Skin of body (tissue), 2 donors: ENCODE measurements around the gene PHLDA1. TPM values are rescaled to one million over a fixed set of nuclear protein-coding genes. Genes with fewer than 3 reads are reported as not detected.
"Not testable (repeated sequence)": the region's sequence is repeated elsewhere in the genome, so short reads cannot be mapped to it uniquely, and the experiment has no call there.

Source experiments
- DNase-seq: peaks from one replicate; lab custom pipeline; 2025; lab: John Stamatoyannopoulos, UW
- total RNA-seq: library from RNA; depleted of rRNA; stranded (reverse); fragments of >200 nt; gene quantifications from one replicate; pipeline ENCODE4 v1.2.3, GENCODE V29; 2014

Gene PHLDA1
- total RNA-seq, 1 donor from 2014 or later, result 15.1 TPM

DNA sequence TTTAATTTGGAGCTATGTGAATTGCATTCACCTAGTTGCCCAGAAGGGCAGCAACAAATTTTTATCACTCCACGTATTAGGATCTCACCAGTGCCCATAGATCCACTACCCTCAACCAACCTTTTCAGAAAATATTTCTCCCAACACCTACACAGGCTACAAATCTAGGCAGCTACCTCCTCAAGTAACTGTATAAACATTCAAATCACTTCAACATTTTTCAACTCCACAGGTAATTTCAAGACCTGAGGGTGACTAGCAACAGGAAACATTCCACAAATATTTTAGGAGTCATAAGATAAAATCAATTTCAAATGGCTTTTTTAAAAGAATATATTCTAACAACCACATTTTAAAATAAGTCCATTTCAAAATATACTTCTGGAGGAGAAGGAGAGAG is 12.9 kb downstream of the PHLDA1 start:
- no peak for DNase-seq

DNA sequence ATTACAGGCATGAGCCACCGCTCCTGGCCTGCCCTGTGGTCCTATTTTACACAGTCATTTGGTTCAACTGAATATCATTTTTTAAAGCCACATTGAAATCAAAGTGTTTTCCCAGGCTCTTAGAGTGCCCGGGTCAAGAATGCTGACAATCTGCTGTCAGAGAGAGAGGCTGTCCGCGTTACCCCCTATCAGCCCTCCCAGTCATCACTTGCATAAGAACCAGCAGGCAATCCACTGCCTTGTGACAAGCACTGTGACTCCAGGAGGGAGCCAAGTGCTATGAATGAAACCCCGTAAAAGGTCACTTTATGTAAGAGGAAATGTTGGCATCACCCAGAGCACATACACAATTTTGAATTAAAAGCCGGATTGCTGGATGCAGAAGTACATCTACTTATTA is 13.5 kb downstream of the PHLDA1 start:
- DNase-seq, result no peak

DNA sequence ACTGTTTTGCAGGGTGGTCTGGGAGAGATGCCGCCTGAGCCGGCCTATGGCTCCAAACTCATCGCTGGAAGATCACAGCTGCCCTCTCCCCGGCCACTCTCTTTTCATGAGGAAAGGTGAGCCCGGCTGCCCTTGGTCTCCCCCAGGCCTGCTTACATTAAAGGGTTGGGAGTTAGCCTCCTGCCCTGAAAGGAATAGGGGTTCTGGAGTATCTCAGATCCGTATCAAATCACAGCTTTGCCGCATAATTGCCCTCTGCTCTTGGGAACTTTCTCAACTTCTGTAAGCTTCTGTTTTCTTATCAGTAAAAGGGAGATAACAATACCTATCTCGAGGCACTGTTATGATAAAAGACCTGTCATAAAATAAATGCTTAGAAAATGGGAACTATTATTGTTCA is 17.6 kb downstream of the PHLDA1 start:
- no peak for DNase-seq

DNA sequence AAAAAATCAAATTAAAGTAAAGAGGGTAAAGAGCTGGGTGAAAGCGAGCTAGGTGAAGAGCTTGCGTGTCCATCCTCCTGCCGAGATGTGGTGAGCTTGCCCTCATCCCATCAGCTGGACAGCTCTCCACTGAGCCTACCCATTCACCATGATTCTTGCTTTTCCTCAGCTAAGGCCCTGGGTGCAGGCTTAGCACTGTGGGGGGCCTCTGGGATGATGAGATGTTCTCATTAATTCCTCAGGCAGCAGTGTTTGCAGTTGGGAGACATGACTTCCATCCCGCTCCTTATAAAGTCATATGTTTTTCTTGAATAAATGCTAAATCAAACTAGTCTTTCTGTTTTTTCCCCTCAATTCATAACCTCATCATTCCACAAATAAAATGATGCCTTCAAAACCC is 18.0 kb downstream of the PHLDA1 start:
- no peak for DNase-seq

DNA sequence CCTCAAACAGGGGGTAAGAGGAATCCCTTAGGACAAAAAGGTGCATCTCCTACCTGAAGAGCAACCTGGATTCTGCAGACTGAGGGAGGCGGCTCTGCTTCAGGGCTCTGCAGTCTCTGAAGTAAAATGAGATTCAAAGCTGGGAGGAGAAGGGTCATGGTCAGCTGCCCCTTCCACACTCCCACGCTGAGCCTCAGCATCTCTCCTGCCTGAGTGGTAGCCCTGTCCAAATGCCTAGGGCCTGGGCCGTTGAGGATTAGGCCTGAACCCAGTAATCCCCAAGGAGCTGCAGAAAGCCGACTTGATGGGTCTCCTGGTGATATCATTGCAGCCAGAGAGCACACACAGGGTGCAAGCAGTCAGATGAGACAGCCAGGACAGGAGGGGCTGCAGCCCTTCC is 18.9 kb downstream of the PHLDA1 start:
- DNase-seq, result no peak

DNA sequence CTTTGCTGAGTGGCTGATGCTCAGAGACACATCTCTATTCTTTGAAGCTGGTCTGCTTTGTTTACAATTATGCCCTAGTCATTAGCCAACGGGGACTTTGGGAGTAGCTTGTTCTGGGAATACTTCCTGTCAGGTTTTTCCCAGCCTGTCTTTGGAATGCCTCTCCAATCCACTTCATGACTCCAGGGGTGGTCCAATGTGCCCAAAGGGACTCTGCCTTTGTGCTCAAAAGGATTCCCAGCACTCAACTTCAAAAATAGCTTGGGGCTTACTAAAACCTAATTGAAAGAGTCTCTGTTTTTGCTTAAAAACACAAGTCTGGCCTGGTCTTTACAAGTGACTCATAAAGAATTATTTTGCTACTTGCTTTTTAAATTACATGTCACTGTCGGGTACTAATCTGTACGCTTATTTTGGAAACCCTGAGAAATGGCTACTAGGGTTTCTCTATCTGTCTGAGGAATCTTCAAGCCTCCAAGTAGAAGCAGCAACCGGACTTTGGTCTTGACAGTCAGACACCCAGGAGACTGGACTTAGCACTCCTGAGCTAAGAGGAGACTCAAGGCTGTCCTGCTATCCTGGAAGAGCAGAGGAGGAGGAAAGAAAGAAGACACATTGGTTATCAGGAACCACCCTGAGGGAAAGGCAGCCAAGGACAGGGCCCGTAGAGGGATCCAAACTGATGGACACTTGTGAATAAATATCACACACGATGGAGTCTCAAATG is 20.7 kb downstream of the PHLDA1 start:
- peak; percentile 62 for DNase-seq

DNA sequence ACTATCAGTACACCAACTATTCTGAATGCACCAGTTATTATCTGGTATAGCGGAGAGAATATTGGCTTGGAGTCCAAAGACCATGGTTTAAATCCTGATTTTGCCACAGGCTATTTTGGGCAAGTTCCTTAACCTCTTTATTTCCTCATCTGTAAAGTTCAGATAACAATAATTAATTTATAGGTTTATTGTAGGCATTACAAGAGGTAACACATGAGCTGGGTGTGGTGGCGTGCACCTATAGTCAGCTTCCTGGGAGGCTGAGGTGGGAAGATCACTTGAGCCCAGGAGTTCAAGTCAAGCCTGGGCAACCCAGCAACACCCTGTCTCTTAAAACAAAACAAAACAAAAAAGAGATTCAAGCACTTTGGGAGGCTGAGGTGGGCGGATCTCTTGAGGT is 23.1 kb downstream of the PHLDA1 start:
- DNase-seq, result no peak

DNA sequence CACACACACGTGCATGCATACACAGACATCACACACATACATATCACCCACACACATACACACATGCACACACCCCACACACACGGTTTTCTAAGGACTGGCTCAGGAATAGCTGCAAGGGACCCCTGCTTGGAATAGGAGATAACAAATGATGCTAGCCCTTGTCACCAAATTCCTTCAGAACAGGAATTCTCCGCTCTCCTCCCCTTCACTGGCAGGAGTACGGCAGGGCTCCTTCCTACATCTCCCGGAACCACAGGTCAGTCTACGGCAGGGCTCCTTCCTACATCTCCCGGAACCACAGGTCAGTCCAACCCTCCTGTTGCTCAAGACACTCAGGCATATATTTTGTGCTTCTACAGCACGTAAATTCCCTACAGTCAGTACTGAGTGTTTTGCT is 23.9 kb downstream of the PHLDA1 start:
- no peak for DNase-seq

DNA sequence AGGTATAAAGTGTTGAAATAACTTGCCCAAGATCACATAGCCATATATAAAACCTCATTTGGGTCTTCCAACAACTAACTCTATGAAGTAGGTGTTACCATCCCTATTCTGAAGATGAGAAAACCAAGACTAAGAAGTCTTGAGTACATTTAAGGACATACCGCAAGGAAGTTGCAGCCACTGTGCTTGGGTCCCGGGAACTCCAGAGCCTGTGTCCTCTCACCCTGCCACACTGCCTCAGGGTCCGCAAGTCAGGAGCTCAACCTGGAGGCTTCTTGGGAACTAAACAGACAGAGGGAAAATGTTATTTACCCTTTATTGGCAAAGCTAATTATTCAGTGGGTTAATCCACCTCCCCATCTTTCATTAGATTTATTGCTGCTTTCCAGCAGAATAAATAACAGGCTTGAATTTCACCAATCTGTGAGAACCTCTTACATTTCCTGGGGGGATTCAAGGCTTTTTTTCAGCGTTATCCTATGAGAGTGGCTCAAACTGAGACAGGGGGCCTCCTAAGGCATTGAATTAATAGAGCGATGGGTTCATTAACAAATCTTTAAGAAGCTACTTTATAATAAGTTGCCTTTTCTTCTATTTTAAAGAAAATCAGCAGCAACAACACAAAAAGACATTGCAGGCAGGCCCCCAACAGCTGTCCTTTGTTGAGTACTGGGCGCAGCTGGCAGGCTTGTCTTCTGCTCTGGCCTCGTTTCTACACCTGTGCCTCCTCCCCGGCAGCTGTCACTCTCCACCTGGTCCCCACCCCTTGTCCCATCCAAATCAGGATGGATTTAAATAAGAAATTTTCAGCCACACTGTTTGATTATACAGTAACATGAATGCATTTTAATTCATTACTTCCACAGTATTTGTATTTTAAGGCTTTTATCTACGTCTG is 25.3 kb downstream of the PHLDA1 start:
- no peak for DNase-seq

DNA sequence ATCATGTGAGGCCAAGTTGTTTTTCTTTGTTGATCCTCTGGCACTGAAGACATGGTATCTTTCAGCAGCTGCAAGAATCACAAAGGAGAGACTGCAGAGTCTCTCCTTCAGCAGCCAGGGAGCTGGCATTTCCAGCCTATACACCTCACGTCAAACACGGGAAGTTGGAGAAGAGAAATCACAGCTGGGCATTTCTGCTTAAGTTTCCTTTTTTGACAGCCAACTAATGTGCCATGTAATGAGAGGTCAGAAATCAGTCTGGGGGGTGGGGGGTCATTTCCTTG is 28.3 kb downstream of the PHLDA1 start:
- DNase-seq, result no peak

DNA sequence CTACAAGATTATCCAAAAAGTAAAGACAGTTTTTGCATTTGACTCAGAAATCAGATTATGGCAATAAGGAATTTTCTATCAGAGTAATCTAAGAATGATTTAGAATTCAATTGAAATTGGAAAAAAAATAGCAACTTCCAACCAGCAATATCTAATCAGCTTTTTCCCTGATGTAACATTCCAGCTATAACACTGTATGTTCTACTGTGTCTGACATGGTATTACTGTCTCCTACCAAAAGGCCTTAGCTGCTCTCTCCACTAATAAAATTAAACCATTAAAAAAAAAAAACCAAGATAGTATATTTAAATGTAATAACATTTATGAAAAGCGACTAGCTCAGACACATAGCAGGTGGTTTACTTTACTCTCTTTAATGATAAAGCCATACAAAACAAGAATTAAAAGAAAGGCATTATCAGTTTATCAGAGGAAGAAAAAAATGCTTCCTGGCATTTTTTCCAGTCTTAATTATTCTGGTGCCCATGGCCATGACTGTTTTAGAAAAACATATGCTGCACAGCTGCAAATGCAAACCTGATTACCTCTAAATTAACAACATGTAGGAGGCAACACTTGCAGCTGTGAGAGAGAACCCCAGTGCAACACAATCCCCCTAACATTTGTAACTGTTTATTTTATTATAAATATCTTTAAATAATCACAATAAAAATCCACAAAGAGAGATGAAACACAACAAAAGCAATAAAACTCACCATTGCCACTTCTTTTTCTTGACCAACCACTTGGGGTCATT is 28.8 kb downstream of the PHLDA1 start:
- no peak for DNase-seq

DNA sequence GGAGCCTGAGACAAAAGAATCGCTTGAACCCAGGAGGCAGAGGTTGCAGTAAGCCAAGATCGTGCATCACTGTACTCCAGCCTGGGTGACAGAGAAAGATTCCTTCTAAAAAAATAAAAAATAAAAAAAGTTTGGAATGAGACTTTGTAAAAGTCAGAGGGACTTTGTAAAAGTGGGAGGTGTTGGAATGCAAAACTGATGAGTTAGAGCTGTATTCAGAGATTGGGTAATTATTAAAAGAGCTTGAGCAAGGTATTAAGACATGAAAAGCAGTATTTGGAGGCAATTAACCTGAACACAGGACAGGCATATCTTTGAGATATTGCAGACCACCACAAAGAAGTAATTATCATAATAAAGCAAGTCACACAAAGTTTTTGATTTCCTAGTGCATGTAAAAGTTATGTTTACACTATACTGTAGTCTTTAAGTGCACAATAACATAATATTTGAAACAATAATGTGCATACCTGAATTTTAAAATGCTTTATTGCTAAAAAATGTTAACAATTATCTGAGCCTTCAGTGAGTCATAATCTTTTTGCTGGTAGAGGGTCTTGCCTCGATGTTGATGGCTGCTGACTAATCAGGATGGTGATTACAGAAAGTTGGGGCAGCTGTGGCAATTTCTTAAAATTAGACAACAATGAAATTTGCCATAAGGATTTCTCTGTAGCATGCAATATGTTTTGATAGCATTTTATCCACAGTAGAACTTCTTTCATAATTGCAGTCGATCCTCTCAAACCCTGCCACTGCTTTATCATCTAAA is 33.1 kb downstream of the PHLDA1 start:
- no peak for DNase-seq

DNA sequence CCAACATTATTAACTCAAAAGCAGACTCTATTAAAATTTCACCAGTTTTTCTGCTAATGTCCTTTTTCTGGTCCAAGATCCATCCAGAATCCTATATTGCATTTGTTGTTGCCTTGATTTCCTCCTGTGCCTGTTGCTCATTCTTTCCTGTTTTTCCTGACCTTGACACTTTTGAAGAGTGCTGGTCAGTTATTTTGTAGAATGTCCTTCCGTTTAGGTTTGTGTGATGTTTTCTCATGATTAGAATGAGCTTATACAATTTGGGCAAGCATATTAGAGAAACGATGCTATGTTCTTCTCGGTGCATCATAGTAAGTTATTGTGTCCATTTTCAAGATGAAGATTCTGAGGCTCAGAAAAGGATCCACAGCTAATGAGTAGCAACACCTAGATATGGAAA is 33.9 kb downstream of the PHLDA1 start:
- DNase-seq, result no peak

DNA sequence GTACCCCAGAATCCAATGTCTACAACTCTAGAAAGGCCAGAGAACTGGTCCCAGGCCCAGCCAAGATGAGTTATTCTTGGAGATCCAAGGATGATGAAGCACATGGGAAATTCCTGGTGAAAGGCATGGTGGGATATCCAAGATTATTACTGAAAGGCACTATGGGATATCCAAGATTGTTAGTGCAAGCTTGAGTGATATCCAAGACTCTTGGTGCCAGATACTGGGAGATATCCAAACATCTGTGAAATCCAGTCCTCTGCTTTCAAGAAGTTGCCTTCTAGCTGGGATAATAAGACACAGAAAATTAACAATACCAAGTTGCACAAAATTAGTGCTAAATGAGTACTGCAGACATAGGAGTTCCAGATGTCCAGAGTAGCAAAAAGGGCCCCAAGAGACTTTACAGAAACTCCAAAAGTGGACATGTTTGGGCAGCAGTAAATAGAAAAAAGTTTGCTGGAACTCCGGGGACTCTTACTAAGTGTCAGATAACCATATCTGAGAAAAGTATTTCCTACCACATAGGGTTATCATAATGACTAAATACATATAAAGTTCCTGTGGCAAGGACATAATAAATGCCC is 34.6 kb downstream of the PHLDA1 start:
- peak; percentile 46 for DNase-seq

DNA sequence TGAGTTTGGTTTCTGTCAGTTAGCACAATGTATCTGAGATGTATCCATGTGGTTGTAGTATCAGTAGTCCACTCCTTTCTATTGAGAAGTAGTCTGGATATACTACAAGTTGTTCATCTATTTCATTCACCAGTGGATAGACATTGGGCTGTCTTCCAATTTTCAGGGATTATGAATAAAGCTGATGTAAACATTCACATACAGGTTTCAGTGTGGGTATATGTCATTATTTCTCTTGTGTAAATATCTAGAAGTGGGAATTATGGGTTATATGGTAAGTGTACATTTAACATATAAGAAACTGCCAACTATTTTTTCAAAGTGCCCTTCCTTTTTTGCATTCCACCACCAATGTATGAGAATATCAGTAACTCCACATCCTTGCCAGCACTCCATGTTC is 35.9 kb downstream of the PHLDA1 start:
- DNase-seq, result no peak

DNA sequence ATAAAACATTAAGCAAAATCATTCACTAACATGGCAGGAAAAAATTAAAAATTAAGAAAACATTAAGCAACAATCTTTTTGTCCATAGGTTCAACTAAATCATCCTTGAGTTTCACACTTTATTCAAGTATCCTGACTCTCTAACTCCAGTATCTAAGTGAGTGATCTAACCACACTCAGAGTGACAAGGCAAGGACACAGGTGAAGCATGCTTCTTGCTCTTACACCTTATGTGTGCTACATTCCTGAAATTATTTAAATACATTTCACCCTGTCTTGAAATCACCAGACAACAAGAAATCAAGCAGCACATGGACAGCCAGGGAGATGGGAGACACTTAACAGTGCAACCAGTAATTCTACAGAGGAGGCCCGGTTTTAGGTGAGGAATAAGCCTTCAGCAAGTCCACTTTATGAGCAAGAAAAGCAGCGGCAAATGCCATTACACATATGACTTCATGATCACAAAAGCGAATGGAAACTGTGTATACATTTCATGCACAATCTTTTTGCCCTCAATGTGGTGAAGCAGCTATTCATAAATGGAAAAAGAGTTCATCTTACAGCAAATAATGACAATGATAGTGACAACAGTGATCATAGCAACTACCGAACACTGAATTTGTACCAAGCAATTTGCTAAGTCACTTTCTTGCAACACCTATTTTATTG is 37.4 kb downstream of the PHLDA1 start:
- DNase-seq, result no peak

DNA sequence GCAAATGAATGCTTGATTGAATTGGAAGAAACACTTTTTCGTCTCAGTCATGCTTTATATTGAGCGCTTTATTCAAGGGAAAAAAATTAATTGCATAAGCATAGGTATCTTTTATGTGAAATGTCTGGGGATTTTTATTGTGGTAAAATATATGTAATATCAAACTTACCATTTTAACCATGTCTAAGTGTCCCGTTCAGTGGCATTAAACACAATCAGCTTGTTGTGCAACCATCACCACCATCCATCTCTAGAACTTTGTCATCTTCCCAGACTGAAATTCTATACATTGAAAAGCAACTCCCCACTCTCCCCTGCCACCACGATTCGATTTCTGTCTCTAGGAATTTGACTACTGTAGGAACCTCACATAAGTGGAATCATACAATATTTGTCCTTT is 39.8 kb downstream of the PHLDA1 start:
- DNase-seq, result no peak

DNA sequence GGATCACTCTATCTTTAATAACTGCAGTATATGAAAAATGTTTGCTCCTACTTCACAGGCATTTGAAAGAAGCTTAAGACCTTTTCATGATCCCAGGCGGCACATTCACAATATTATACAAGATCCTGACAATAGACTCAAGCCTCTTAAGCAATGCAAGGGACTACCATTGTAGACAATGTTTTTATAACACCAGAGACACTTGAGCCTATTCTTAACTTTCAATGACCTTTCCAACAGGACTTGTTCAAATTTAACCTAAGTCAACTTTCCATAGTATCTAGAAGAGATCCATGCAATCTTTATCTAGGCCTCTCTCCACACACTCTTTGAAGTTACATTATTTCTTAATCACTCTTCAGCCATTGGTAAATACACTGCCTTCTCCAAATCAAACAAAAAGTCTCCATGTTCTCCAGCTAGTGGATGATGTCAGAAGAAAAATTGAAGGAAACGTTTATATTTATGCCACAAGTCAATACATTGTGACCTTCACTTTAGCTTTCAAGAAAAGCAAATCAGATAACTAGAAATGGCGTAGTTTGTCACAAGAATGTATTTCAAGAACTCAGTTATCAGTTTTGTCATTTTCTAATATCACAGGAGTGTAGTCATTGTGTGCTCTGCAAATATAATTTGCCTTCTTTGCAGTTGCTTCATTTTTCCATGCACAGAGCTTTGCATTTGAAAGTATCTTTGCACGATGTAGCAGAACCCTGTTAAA is 41.2 kb downstream of the PHLDA1 start:
- DNase-seq, result no peak

DNA sequence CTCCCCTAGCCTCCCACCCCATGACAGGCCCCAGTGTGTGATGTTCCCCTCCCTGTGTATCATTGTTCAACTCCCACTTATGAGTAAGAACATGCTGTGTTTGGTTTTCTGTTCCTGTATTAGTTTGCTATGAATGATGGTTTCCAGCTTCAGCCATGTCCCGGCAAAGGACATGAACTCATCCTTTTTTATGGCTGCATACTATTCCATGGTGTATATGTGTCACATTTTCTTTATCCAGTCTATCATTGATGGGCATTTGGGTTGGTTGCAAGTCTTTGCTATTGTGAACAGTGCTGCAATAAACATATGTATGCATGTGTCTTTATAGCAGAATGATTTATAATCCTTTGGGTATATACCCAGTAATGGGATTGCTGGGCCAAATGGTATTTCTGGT is 43.9 kb downstream of the PHLDA1 start:
- not testable (repeated sequence) for DNase-seq
